Left renal pelvis (tissue), 4 donors: ENCODE data around the gene MRTFB. TPM values are rescaled to one million over a fixed set of nuclear protein-coding genes. Genes with fewer than 3 reads are reported as not detected.
A peak's percentile ranks its signal among the peaks of the same experiment; 100 is the strongest.
"Not testable (repeated sequence)": the region's sequence is repeated elsewhere in the genome, so short reads cannot be mapped to it uniquely, and the experiment has no call there.

Source experiments
- DNase-seq, 4 donors: peaks; one replicate each; pipeline ENCODE4 v3.0.0-alpha.2; 2013; ENCODE audit warnings: low read depth in 4 of 4, low spot score in 3 of 4
- polyA plus RNA-seq, 4 donors: library from polyadenylated mRNA; unstranded; fragments of 120-200 nt; gene quantifications; one replicate each; pipeline ENCODE4 v1.2.1, GENCODE V29; 2013; ENCODE audit not compliant: insufficient read length in 4 of 4

The MRTFB gene
- polyA plus RNA-seq, result 10 to 100 TPM; 20.3 to 35.0 (median 34.6) TPM

- peak; percentile 42 to 64 (median 56) for DNase-seq
Observed at GRCh38 chr16:14070877-14071575, at the start of gene MRTFB. Gene MRTFB, plus strand, starts transcription at chr16:14071319. Its CDS starts 69,288 bp downstream, at chr16:14140607.

GRCh38 chr16:14023526-14023925 is 47.6 kb upstream of the MRTFB start:
- DNase-seq, result not testable (repeated sequence)

GRCh38 chr16:14024283-14024682 is 46.8 kb upstream of the MRTFB start:
- no peak for DNase-seq

DNA sequence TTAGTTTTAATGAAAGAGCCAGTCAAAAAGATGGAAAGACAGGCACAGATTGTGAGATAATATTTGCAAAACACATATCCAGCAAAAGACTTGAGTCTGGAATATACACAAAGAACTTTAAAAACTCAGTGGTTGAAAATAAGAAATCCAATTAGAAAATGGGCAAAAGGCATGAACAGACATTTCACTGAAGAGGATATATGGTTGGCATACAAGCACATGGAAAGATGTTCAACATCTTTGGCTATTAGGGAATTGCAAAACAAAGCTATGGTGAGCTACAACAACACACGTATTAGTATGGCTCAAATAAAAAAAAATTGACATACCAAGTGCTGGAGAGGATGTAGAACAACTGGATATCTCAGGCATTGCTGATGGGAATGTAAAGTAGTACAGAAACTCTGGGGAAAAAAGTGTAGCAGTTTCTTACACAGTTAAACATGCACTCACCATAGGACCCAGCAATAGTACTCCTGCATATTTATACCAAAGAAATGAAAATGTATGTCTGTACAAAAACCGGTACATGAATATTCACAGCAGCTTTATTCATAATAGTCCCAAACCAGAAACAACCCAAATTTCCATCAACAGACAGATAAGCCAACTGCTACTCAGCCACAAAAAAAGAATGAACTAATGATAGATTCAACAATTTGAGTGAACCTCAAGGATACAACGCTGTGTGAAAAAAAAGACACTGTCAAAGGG is 44.4 kb upstream of the MRTFB start:
- DNase-seq, result no peak

- no peak for DNase-seq
Observed at GRCh38 chr16:14028202-14028601, 42.9 kb upstream of the MRTFB start.

DNA sequence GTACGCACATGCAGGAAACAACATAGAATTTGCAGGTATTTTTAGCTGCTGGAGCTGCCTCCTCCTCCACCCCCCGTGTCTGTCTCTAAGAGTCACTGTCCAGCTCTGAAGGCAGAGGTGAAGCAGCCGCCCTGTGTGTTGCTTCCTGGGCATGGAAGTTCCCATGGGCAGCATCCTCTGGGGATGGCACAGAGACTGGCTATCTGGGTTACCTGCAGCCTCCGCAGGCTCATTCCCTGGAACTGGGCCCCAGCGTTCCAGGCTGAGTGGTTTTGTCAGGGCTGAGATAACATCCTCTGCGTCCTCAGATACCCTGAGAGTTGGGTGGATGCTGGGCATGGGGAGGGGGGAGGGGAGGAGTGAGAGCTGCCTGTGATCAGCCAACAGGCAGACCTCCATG is 41.5 kb upstream of the MRTFB start:
- no peak for DNase-seq

GRCh38 chr16:14035092-14035491 is 36.0 kb upstream of the MRTFB start:
- DNase-seq, result no peak

DNA sequence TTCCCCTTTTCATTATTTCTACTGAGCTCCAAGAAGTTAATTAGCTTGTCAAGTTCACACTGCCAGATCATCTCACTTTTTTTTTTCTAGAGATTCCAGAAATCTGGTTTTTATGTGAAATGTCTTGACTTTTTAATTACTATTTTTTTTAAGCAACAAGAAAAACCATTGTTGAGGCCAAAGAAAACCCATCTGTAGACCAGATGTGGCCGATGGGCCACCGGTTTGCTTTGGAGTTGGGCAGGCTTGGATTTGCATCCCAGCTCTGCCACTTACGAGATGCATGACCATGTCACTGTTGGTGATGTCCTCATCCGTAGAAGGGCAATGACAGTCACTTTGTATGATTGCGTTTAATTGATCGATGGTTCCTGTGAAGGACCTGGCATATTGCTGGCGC is 34.2 kb upstream of the MRTFB start:
- no peak for DNase-seq

GRCh38 chr16:14037960-14038359 is 33.2 kb upstream of the MRTFB start:
- no peak for DNase-seq

DNA sequence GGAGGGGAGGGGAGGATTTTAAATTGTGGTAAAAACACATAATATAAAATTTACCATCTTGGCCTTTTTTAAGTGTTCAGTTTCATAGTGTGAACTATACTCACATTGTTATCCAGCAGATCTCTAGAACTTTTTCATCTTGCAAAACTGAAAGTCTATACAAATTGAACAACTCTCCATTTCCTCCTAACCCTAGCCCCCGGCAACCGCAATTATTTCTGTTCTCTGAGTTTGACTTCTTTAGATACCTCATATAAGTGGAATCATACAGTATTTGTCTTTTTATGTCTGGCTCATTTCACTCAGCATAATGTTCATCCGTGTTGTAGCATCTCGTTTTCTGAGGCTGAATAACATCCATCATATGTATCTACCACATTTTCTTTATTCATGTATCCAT is 30.0 kb upstream of the MRTFB start:
- no peak for DNase-seq

- DNase-seq, result no peak
Observed at GRCh38 chr16:14042706-14043105, 28.4 kb upstream of the MRTFB start.

DNA sequence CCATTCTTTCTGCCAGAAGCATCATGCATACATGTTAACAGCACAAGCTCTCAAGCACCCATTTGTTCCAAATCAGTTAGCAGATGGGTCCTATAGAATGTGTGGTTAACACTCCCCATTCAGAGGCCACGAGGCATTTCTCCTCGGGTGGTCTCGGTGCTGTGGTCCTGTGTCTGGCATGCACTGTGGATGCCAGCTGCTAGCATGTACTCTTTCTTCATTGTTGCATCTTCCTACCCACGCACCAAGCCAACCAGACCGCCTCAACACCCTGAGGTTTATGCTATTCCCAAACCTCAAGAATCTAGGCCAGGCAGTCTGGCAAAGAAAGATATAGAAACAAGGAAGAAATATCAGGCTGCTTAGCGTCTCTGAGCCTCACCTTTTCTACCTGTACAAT is 27.8 kb upstream of the MRTFB start:
- no peak for DNase-seq

- no peak for DNase-seq
Observed at GRCh38 chr16:14043793-14044192, 27.3 kb upstream of the MRTFB start.

- not testable (repeated sequence) for DNase-seq
Observed at GRCh38 chr16:14047121-14047859, 23.8 kb upstream of the MRTFB start.

DNA sequence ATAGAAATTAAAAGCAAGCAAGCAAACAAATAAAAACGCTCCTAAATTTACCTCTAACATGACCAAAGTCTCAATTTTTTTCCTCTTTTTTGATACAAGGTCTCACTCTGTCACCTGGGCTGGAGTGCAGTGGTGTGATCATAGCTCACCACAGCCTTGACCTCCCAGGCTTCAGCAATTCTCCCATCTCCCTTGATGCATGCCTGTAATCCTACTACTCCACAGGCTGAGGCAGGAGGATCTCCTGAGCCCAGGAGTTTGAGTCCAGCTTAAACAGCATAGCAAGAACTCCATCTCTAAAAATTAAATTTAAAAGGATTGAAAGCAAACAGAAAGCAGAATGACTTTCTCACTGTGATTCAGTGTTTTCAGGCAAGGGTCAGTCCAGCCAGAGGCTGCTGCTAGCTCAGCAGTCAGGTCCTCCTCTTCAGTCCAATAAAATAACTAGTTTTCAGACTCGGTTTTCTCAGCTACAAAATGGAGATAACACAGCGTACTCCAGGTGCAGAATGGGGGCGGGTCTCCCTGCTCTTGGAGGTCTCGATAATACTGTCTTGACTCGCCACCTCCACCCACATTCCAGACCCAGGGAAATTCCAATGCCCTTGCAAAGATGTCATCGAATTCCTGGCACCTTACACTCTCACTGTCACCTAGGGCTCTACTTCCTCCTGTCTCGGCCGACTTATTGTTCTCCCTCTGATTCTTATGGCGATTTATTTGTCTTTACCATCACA is 20.7 kb upstream of the MRTFB start:
- DNase-seq, result no peak

DNA sequence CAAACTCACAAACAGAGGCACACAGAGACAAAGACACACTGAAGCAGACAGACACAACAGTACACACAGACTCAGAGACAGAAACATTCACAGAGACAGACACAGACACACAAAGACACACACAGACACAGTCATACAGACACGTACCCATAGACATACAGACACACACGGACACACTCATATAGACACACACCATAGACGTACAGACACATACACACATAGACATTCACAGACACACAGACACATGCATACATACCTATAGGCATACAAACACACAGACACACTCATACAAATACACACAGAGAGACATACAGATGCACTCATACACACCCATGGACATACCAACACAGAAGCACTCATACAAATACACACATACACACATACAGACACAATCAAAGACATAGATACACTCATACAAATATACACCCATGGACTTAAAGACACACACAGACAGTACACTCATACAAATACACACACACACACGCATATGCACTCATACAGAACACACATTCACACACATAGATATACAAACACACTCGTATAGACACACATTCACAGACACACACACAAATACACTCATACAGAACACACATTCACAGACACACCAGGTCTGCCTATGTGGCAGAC is 19.9 kb upstream of the MRTFB start:
- no peak for DNase-seq

- no peak for DNase-seq
Observed at GRCh38 chr16:14056970-14057369, 14.1 kb upstream of the MRTFB start.

DNA sequence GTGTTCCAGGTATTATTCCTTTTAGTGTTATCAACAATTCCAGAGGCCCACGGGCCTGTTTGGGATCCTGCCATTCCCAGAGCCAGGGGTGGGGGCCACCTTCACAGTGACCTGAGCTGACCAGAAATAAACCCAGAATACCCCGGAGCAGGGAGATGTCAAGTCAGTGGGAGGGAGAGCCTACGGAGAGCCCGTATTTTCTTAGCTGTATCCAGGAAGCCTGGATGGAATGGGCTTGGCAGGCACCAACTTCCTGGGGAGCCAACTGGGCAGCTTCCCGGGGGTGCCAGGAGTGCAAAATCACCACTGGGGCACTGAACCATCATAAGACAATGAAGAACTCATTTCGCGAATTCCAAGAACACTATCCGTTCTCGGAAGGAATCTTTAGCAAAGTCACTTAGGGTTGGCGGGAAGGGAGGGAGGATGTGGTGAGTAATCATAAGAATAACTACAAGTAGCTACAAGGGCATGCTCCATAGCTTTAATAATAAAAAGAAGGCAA is 13.2 kb upstream of the MRTFB start:
- DNase-seq, result no peak

- no peak for DNase-seq
Observed at GRCh38 chr16:14061732-14062259, 9.3 kb upstream of the MRTFB start.

- no peak for DNase-seq
Observed at GRCh38 chr16:14062261-14062660, 8.9 kb upstream of the MRTFB start.
